Measurements from ENCODE around the gene C2orf68.

DNA sequence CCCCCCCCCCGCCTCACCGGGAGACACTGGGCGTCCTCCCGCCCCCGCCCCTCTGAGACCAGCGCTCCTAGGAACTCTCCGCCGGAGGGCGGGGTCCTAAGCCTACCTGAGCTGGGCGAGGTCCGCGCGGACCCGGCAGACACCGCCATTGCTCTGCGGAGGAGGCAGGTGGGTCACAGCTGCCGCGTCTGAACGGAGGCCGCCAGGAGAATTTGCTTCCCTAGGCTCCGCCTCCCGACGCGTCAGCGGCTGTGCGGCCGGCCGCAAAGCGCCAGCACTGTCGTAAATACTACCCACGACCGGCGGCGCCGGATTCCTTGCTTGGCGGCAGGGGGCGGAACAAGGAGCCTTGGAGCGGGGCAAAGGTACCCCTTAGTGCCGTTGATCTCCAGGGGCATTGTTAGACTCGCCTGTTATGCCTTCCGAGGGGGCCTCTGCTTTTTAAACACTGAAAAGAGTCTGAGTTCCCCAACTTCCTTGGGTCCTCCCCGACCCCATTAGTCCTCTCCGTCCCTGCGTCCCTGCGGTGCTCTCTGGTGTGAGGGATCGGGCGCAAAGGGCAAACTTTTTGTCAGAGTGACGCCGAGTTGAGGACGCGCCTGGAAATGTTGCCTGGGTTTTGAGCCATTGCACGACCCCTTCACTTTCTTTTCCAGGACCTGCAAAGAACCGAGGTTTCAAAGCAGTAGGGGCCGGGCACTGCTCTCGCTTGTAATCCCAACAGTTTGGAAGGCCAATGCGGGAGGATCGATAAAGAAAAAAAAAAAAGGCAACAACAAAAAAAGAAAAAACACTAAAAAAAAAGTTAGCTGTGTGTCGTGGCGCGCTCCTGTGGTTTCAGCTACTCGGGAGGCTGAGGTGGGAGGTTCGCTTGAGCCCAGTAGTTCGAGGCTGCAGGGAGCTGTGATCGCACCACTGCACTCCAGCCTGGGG, 50.3 kb downstream of the C2orf68 start, which contains the start of gene GGCX:
- no peak for TF ChIP-seq CTCF (IDR thresholded peaks at IDR 0.05; ENCODE audit: low read depth, low read length, poor library complexity, severe bottlenecking)
- TF ChIP-seq EZH2phosphoT487 (IDR thresholded peaks at IDR 0.05; ENCODE audit: borderline replicate concordance, low read length) = no peak

Data from DOHH2 (cell line).